ENCODE measurements around the gene TRIM26. TPM values are rescaled to one million over a fixed set of nuclear protein-coding genes. Genes with fewer than 3 reads are reported as not detected.

TRIM26 gene
- total and polyA plus RNA-seq, 2 of the 13 experiments (the other 11 are each of a cell fraction or from before 2014, with no cell fraction given): 27.1 to 38.7 TPM

GRCh38 chr6:30150671-30151395 lies 62.4 kb downstream of the TRIM26 start:
- Histone ChIP-seq H2AFZ (ENCODE audit: low read length) (no peak overlapping the region), H3K9me3 (ENCODE audit: low read length) (no peaks in the 10 kb centered on the region), H3K27me3 (ENCODE audit: control insufficient read depth in 1 of 2, insufficient read depth in 2 of 2, low read length in 2 of 2) (no peaks in the 10 kb centered on the region; a peak in 1 of 5 replicates), H3K9ac (ENCODE audit: insufficient read depth, low read depth, low read length) (no peak overlapping the region), H3K4me3 (replicated peaks in 1 of 3; ENCODE audit: insufficient read depth in 1 of 3, low read depth in 2 of 3, low read length in 3 of 3) (no peak overlapping the region), H3K4me2 (ENCODE audit: low read depth, low read length) (peak overlapping the region; percentile 19; the same call in 1 of the 2 replicates), H3K79me2 (ENCODE audit: insufficient read depth, low read length) (no peaks in the 10 kb centered on the region), H3K4me1 (ENCODE audit: insufficient read depth, low read length) (peaks cover 59% of the 10 kb centered on the region), H3K27ac (ENCODE audit: extremely low read length, insufficient read depth, low read length) (no peak overlapping the region), H3K36me3 (replicated peaks in 1 of 2; ENCODE audit: control insufficient read depth in 1 of 2, insufficient read depth in 2 of 2, low read length in 2 of 2) (no peaks in the 10 kb centered on the region), H4K20me1 (ENCODE audit: insufficient read depth, low read length) (no peaks in the 10 kb centered on the region)
- no peak for DNase-seq (ENCODE audit: low spot score)
- no peak for ATAC-seq
- intact Hi-C loops (cut with micrococcal nuclease; ENCODE audit: unreplicated experiment): no loop called here
- ChIA-PET POLR2A (interaction anchor here (1.1 to 1.7 kb wide), 3 partner anchors 16 to 38 kb away, joined by 3 to 5 read pairs (median 3); partner anchors contain the start of gene TRIM31), CTCF (ENCODE audit: low intra/inter-chr PET ratio, low total read pairs) (no interaction called here)
- 30% methylated on average over 10 of the region's 10 CpGs for WGBS (ENCODE audit: low lambda C conversion rate)
- BruUV-seq (replicated peaks): no TSS peak
- peak; percentile 34 for FAIRE-seq
- in situ Hi-C loops (cut with HindIII; ENCODE audit: extremely low pct_ligation_motif_present, low pct_unique_long_range_greater_than_20kb): no loop called here
- no peak for TF ChIP-seq ZNF274 (CRISPR knock-in tag; IDR thresholded peaks at IDR 0.05)
- TF ChIP-seq UBTF (CRISPR knock-in tag; IDR thresholded peaks at IDR 0.05): no peak
- TF ChIP-seq SALL2 (CRISPR knock-in tag; IDR thresholded peaks at IDR 0.05): no peak
- TF ChIP-seq KMT2B (CRISPR knock-in tag; IDR thresholded peaks at IDR 0.05): no peak
- TF ChIP-seq ZMAT3 (CRISPR knock-in tag; conservative IDR thresholded peaks at IDR 0.05): no peak
- TF ChIP-seq, protein P1, sequence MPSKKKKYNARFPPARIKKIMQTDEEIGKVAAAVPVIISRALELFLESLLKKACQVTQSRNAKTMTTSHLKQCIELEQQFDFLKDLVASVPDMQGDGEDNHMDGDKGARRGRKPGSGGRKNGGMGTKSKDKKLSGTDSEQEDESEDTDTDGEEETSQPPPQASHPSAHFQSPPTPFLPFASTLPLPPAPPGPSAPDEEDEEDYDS (CRISPR knock-in tag; IDR thresholded peaks at IDR 0.05): no peak
- no peak for TF ChIP-seq CREBL2 (CRISPR knock-in tag; IDR thresholded peaks at IDR 0.05; ENCODE audit: borderline replicate concordance)
- no peak for TF ChIP-seq BCL3 (CRISPR knock-in tag; IDR thresholded peaks at IDR 0.05)
- TF ChIP-seq LRRFIP1 (CRISPR knock-in tag; conservative IDR thresholded peaks at IDR 0.05): no peak
- TF ChIP-seq CEBPG (CRISPR knock-in tag; IDR thresholded peaks at IDR 0.05): no peak
- TF ChIP-seq, protein P2, sequence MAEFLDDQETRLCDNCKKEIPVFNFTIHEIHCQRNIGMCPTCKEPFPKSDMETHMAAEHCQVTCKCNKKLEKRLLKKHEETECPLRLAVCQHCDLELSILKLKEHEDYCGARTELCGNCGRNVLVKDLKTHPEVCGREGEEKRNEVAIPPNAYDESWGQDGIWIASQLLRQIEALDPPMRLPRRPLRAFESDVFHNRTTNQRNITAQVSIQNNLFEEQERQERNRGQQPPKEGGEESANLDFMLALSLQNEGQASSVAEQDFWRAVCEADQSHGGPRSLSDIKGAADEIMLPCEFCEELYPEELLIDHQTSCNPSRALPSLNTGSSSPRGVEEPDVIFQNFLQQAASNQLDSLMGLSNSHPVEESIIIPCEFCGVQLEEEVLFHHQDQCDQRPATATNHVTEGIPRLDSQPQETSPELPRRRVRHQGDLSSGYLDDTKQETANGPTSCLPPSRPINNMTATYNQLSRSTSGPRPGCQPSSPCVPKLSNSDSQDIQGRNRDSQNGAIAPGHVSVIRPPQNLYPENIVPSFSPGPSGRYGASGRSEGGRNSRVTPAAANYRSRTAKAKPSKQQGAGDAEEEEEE (CRISPR knock-in tag; IDR thresholded peaks at IDR 0.05; ENCODE audit: borderline replicate concordance): no peak
- TF ChIP-seq KDM5B (CRISPR knock-in tag; IDR thresholded peaks at IDR 0.05; ENCODE audit: borderline replicate concordance): no peak
